SK-N-SH treated with all-trans-retinoic acid at 6 μM for 48 hours (cell line): ENCODE data around the gene LSMEM2.

Experiments used
- ATAC-seq: fragments of 200-7000 bp; cut with Tn5 transposase; 3 replicates; pipeline ENCODE4 v1.9.1; 2020; ENCODE audit warnings: mild to moderate bottlenecking, moderate library complexity
- CSDC2 ChIP-seq: fragments of 250-450 bp; sonication (Bioruptor Pico); IDR thresholded peaks from 2 replicates; pipeline ENCODE4 v1.5.0; 2020; ENCODE audit warnings: mild to moderate bottlenecking, moderate library complexity
- CSRNP3 ChIP-seq: fragments of 250-450 bp; sonication (Bioruptor Pico); IDR thresholded peaks from 2 replicates; pipeline ENCODE4 v1.5.1; 2021; ENCODE audit warnings: mild to moderate bottlenecking, moderate library complexity
- ESRRG ChIP-seq: fragments of 250-450 bp; sonication (Bioruptor Pico); IDR thresholded peaks from 2 replicates; pipeline ENCODE4 v1.6.1; 2021; ENCODE audit warnings: mild to moderate bottlenecking
- GLIS3 ChIP-seq: fragments of 250-450 bp; sonication (Bioruptor Pico); IDR thresholded peaks from 2 replicates; pipeline ENCODE4 v1.5.0; 2020; ENCODE audit warnings: mild to moderate bottlenecking, moderate library complexity
- ISL1 ChIP-seq: fragments of 250-450 bp; sonication (Bioruptor Pico); IDR thresholded peaks from 2 replicates; pipeline ENCODE4 v2.1.2; 2022; ENCODE audit warnings: mild to moderate bottlenecking, moderate library complexity
- OSR1 ChIP-seq: fragments of 250-450 bp; sonication (Bioruptor Pico); IDR thresholded peaks from 2 replicates; pipeline ENCODE4 v1.8.0; 2022; ENCODE audit warnings: moderate library complexity, mild to moderate bottlenecking, inconsistent platforms
- PATZ1 ChIP-seq: fragments of 250-450 bp; sonication (Bioruptor Pico); IDR thresholded peaks from 2 replicates; pipeline ENCODE4 v1.8.0; 2020; ENCODE audit warnings: mild to moderate bottlenecking, moderate library complexity, borderline replicate concordance
- POU6F1 ChIP-seq: fragments of 250-450 bp; sonication (Bioruptor Pico); IDR thresholded peaks from 2 replicates; pipeline ENCODE4 v1.8.0; 2021; ENCODE audit warnings: low read depth, mild to moderate bottlenecking, moderate library complexity, borderline replicate concordance
- PPARA ChIP-seq: fragments of 250-450 bp; sonication (Bioruptor Pico); IDR thresholded peaks from 2 replicates; pipeline ENCODE4 v1.5.0; 2020; ENCODE audit warnings: mild to moderate bottlenecking, borderline replicate concordance
- RARB ChIP-seq: fragments of 250-450 bp; sonication (Bioruptor Pico); IDR thresholded peaks from 2 replicates; pipeline ENCODE4 v1.8.0; 2021; ENCODE audit warnings: mild to moderate bottlenecking, moderate library complexity
- SNAI2 ChIP-seq: fragments of 250-450 bp; sonication (Bioruptor Pico); IDR thresholded peaks from 2 replicates; pipeline ENCODE4 v1.5.0; 2020; ENCODE audit warnings: mild to moderate bottlenecking, moderate library complexity
- TOX ChIP-seq: fragments of 250-450 bp; sonication (Bioruptor Pico); IDR thresholded peaks from 2 replicates; pipeline ENCODE4 v1.8.0; 2021; ENCODE audit warnings: mild to moderate bottlenecking, moderate library complexity, borderline replicate concordance
- TSHZ2 ChIP-seq: fragments of 250-450 bp; sonication (Bioruptor Pico); IDR thresholded peaks from 2 replicates; pipeline ENCODE4 v1.5.0; 2020; ENCODE audit warnings: mild to moderate bottlenecking, moderate library complexity
- ZFP3 ChIP-seq: fragments of 250-450 bp; sonication (Bioruptor Pico); IDR thresholded peaks from 2 replicates; pipeline ENCODE4 v1.5.0; 2020; ENCODE audit warnings: mild to moderate bottlenecking, moderate library complexity
- ZFP30 ChIP-seq: fragments of 450-650 bp; formaldehyde crosslinking; IDR thresholded peaks from 2 replicates; pipeline ENCODE4 v1.5.0; 2022; ENCODE audit warnings: mild to moderate bottlenecking, moderate library complexity
- ZNF565 ChIP-seq: fragments of 450-650 bp; formaldehyde crosslinking; conservative IDR thresholded peaks from 2 replicates; pipeline ENCODE4 v1.5.0; 2020; ENCODE audit warnings: low read depth, mild to moderate bottlenecking, moderate library complexity
- ZNF70 ChIP-seq: fragments of 450-650 bp; formaldehyde crosslinking; IDR thresholded peaks from 2 replicates; pipeline ENCODE4 v1.5.0; 2020; ENCODE audit warnings: mild to moderate bottlenecking, moderate library complexity
- ZNF8 ChIP-seq: fragments of 450-650 bp; formaldehyde crosslinking; IDR thresholded peaks from 2 replicates; pipeline ENCODE4 v1.5.0; 2020; ENCODE audit warnings: mild to moderate bottlenecking, moderate library complexity

The LSMEM2 gene

GRCh38 chr3:50293079-50293801 is 14.4 kb downstream of the LSMEM2 start:
- no peak for ATAC-seq
- no peak for TF ChIP-seq RARB (CRISPR knock-in tag)
- TF ChIP-seq GLIS3 (CRISPR knock-in tag) = no peak
- no peak for TF ChIP-seq POU6F1 (CRISPR knock-in tag)
- no peak for TF ChIP-seq ZFP30 (CRISPR knock-in tag)
- TF ChIP-seq SNAI2 (CRISPR knock-in tag) = no peak
- no peak for TF ChIP-seq PPARA (CRISPR knock-in tag)
- no peak for TF ChIP-seq CSDC2
- TF ChIP-seq ISL1 (CRISPR knock-in tag) = no peak

GRCh38 chr3:50294089-50294488 is 15.2 kb downstream of the LSMEM2 start:
- no peak for ATAC-seq
- TF ChIP-seq TSHZ2 (CRISPR knock-in tag) = no peak

- no peak for ATAC-seq
- TF ChIP-seq ZFP3 (CRISPR knock-in tag) = no peak
- no peak for TF ChIP-seq TSHZ2 (CRISPR knock-in tag)
These were observed 15.9 kb downstream of the LSMEM2 start for GRCh38 chr3:50294492-50295403.

- no peak for ATAC-seq
These were observed 16.9 kb downstream of the LSMEM2 start for GRCh38 chr3:50295553-50296431.

More at GRCh38 chr3:50295553-50296431, 16.9 kb downstream of the LSMEM2 start:
- TF ChIP-seq TOX = no peak
- TF ChIP-seq GLIS3 (CRISPR knock-in tag) = no peak
- no peak for TF ChIP-seq OSR1 (CRISPR knock-in tag)
- TF ChIP-seq CSRNP3 (CRISPR knock-in tag) = no peak
- TF ChIP-seq ZFP3 (CRISPR knock-in tag) = no peak
- TF ChIP-seq ESRRG (CRISPR knock-in tag) = no peak
- no peak for TF ChIP-seq ZNF8 (CRISPR knock-in tag)
- no peak for TF ChIP-seq RARB (CRISPR knock-in tag)
- TF ChIP-seq ZFP30 (CRISPR knock-in tag) = no peak
- no peak for TF ChIP-seq ZNF565 (CRISPR knock-in tag)
- TF ChIP-seq ZNF70 (CRISPR knock-in tag) = no peak
- TF ChIP-seq PATZ1 (CRISPR knock-in tag) = no peak
- TF ChIP-seq CSDC2 = no peak
